Keratinocyte (primary cell): ENCODE results near the gene DENND4B. TPM values are rescaled to one million over a fixed set of nuclear protein-coding genes. Genes with fewer than 3 reads are reported as not detected.

Experiments used
- DNase-seq: peaks from one replicate; pipeline ENCODE4 v3.0.0-alpha.2; 2011; ENCODE audit warnings: low read depth, missing footprints, low spot score
- FAIRE-seq: peaks from 2 replicates; lab custom pipeline; 2011; peaks lifted over from hg19 to GRCh38; lab: Jason Lieb, UNC
- H2AFZ ChIP-seq: 2 replicates; pipeline ENCODE4 v1.6.0; 2012; ENCODE audit warnings: low read length, control low read depth, inconsistent platforms; ENCODE audit not compliant: control insufficient read depth
- H3K27ac ChIP-seq: 2 replicates; pipeline ENCODE4 v1.5.1; 2011; ENCODE audit warnings: low read length; ENCODE audit not compliant: control insufficient read depth, insufficient read depth
- H3K27me3 ChIP-seq: 3 replicates; pipeline ENCODE4 v1.6.0; 2011; ENCODE audit warnings: low read length; ENCODE audit not compliant: control insufficient read depth, insufficient read depth; ENCODE audit errors: extremely low read depth
- H3K36me3 ChIP-seq, 2 experiments: 2 replicates in 1 of 2; 3 replicates in 1 of 2; pipeline ENCODE4 v1.5.1; 2011; ENCODE audit warnings: low read length in 2 of 2, mild to moderate bottlenecking in 1 of 2; ENCODE audit not compliant: control insufficient read depth in 2 of 2, insufficient read depth in 2 of 2; ENCODE audit errors: extremely low read depth in 1 of 2
- H3K4me1 ChIP-seq: 3 replicates; pipeline ENCODE4 v1.5.1; 2011; ENCODE audit warnings: low read length; ENCODE audit not compliant: control insufficient read depth, insufficient read depth; ENCODE audit errors: extremely low read depth
- H3K4me2 ChIP-seq: 3 replicates; pipeline ENCODE4 v1.6.0; 2011; ENCODE audit warnings: low read depth, low read length; ENCODE audit not compliant: control insufficient read depth, insufficient read depth; ENCODE audit errors: extremely low read depth
- H3K4me3 ChIP-seq, 3 experiments: fragments of 200-600 bp in 1 of 3; sonication (generic) in 1 of 3; 2 replicates in 2 of 3; 3 replicates in 1 of 3; pipeline ENCODE4 v1.5.1; 2011 to 2016; ENCODE audit warnings: low read length in 3 of 3, mild to moderate bottlenecking in 3 of 3, control low read depth in 2 of 3, inconsistent platforms in 1 of 3, low read depth in 1 of 3, mixed read lengths in 1 of 3, mixed run types in 1 of 3, moderate library complexity in 1 of 3; ENCODE audit not compliant: control insufficient read depth in 2 of 3, insufficient read depth in 2 of 3; ENCODE audit errors: extremely low read depth in 1 of 3
- H3K79me2 ChIP-seq: 2 replicates; pipeline ENCODE4 v1.6.0; 2012; ENCODE audit warnings: low read length; ENCODE audit not compliant: control insufficient read depth, insufficient read depth
- H3K9ac ChIP-seq: 3 replicates; pipeline ENCODE4 v1.6.0; 2011; ENCODE audit warnings: low read length; ENCODE audit not compliant: control insufficient read depth, insufficient read depth; ENCODE audit errors: extremely low read depth
- H3K9me1 ChIP-seq: 3 replicates; pipeline ENCODE4 v1.6.0; 2011; ENCODE audit warnings: low read length; ENCODE audit not compliant: control insufficient read depth, insufficient read depth; ENCODE audit errors: extremely low read depth
- H3K9me3 ChIP-seq: 2 replicates; pipeline ENCODE4 v1.5.1; 2012; ENCODE audit warnings: low read depth, low read length; ENCODE audit not compliant: control insufficient read depth
- H4K20me1 ChIP-seq: 3 replicates; pipeline ENCODE4 v1.6.0; 2011; ENCODE audit warnings: low read length; ENCODE audit not compliant: control insufficient read depth, insufficient read depth; ENCODE audit errors: extremely low read depth
- EZH2 ChIP-seq: IDR thresholded peaks from one replicate; pipeline ENCODE4 v1.6.1; 2012; ENCODE audit warnings: inconsistent platforms, mild to moderate bottlenecking, low read length, moderate library complexity
- dilution Hi-C: fragments of 300-500 bp; cut with MboI; formaldehyde crosslinking; loops from one replicate; pipeline ENCODE4 v1.7.0; 2020; ENCODE audit warnings: low sequenced_read_pairs; ENCODE audit not compliant: extremely low pct_ligation_motif_present
- polyA plus RNA-seq, 5 experiments: library from polyadenylated mRNA; depleted of rRNA in 3 of 5; stranded (reverse) in 3 of 5; stranded (forward) in 1 of 5; unstranded in 1 of 5; fragments of >200 nt; gene quantifications; 1 replicate in 1 of 5; 2 replicates in 3 of 5; 3 replicates in 1 of 5; pipeline versions ENCODE4 v1.2.1 to v1.2.3, GENCODE V29; 2011 to 2012; ENCODE audit warnings: missing spikeins in 2 of 5, low read depth in 1 of 5, low replicate concordance in 1 of 5
- TF ChIP-seq, protein P1 (sequence below), 3 experiments: IDR thresholded peaks in 1 of 3; conservative IDR thresholded peaks in 1 of 3; optimal IDR thresholded peaks in 1 of 3; 2 replicates in 2 of 3; 3 replicates in 1 of 3; pipeline versions ENCODE3 to v1.5.1; 2011; ENCODE audit warnings: low read length in 3 of 3, mild to moderate bottlenecking in 3 of 3, moderate library complexity in 2 of 3, control low read depth in 1 of 3, inconsistent platforms in 1 of 3; ENCODE audit not compliant: insufficient read depth in 2 of 3; ENCODE audit errors: extremely low read depth in 1 of 3

The DENND4B gene
- polyA plus RNA-seq, 1 donor (not counting 4 experiments of a cell fraction or from before 2014, with no cell fraction given) = 7.9 TPM

DNA sequence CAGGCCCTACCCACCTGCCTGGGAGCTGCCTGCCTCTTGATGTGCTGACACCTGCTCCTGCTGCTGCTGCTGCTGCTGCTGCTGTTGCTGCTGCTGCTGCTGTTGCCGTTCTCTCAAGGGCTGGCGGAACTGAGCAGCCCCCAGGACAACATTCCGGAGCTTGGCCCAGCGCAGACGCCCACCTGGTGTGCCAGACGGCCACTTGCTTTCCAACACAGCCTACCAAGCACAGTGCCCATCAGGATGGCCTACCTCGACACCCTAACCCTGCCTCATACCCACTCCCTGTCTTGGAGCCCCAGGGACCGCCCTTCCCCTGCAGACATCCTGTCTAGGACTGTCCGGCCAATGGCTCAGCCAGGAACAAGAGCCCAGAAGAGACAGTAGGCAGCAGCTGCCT lies 11.8 kb downstream of the DENND4B start:
- no peak overlapping the region for H2AFZ ChIP-seq
- DNase-seq (no peak), FAIRE-seq (no peak)
- TF ChIP-seq, protein P1, sequence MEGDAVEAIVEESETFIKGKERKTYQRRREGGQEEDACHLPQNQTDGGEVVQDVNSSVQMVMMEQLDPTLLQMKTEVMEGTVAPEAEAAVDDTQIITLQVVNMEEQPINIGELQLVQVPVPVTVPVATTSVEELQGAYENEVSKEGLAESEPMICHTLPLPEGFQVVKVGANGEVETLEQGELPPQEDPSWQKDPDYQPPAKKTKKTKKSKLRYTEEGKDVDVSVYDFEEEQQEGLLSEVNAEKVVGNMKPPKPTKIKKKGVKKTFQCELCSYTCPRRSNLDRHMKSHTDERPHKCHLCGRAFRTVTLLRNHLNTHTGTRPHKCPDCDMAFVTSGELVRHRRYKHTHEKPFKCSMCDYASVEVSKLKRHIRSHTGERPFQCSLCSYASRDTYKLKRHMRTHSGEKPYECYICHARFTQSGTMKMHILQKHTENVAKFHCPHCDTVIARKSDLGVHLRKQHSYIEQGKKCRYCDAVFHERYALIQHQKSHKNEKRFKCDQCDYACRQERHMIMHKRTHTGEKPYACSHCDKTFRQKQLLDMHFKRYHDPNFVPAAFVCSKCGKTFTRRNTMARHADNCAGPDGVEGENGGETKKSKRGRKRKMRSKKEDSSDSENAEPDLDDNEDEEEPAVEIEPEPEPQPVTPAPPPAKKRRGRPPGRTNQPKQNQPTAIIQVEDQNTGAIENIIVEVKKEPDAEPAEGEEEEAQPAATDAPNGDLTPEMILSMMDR (optimal IDR thresholded peaks at IDR 0.05 in 1 of 3, IDR thresholded peaks at IDR 0.05 in 1 of 3, conservative IDR thresholded peaks at IDR 0.05 in 1 of 3; ENCODE audit: extremely low read depth in 1 of 3, insufficient read depth in 2 of 3, low read length in 3 of 3) = no peak
- no peak for TF ChIP-seq EZH2
- no peaks in the 10 kb centered on the region for H3K9me3 ChIP-seq
- no peak overlapping the region for H3K27ac ChIP-seq
- H3K4me2 ChIP-seq = no peak overlapping the region
- no peaks in the 10 kb centered on the region for H3K27me3 ChIP-seq
- H3K9ac ChIP-seq = no peak overlapping the region
- peaks cover 37 to 41% of the 10 kb centered on the region in 2 experiments for H3K36me3 ChIP-seq
- H3K4me3 ChIP-seq = no peak overlapping the region
- H3K4me1 ChIP-seq = no peaks in the 10 kb centered on the region
- dilution Hi-C loops = no loop called here
- no peaks in the 10 kb centered on the region for H3K79me2 ChIP-seq
- H4K20me1 ChIP-seq = no peaks in the 10 kb centered on the region
- no peaks in the 10 kb centered on the region for H3K9me1 ChIP-seq

DNA sequence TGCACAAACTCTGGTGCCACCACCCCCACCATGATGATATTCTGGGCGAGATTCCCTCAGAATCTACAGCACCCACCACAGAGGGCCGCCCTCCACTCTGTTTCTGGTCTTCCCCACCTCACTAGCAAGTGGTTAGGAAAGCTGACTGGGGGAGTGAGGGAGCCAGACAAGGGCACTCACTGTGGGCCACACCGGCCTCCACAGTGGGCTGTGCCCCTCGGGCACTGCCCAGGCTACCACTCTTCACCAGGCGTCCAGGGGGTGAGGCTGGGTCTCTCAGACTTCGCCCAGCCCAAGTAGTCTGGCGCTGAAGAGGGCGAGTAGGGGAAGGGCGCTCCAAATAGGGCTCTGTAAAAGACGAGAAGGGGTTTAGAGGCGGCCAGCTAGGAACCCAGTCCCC lies 12.6 kb downstream of the DENND4B start:
- no peaks in the 10 kb centered on the region for H4K20me1 ChIP-seq
- H3K9ac ChIP-seq = no peak overlapping the region
- H3K4me2 ChIP-seq = no peak overlapping the region
- no peak for DNase-seq
- H2AFZ ChIP-seq = no peak overlapping the region
- H3K36me3 ChIP-seq = peaks cover 32 to 40% of the 10 kb centered on the region in 2 experiments
- H3K9me1 ChIP-seq = no peaks in the 10 kb centered on the region
- no peaks in the 10 kb centered on the region for H3K79me2 ChIP-seq
- dilution Hi-C loops = no loop called here
- H3K27me3 ChIP-seq = no peaks in the 10 kb centered on the region
- no peak overlapping the region for H3K4me3 ChIP-seq
- H3K27ac ChIP-seq = no peak overlapping the region
- TF ChIP-seq, protein P1 (optimal IDR thresholded peaks at IDR 0.05 in 1 of 3, IDR thresholded peaks at IDR 0.05 in 1 of 3, conservative IDR thresholded peaks at IDR 0.05 in 1 of 3; ENCODE audit: extremely low read depth in 1 of 3, insufficient read depth in 2 of 3, low read length in 3 of 3) = no peak
- H3K4me1 ChIP-seq = no peaks in the 10 kb centered on the region
- no peak for FAIRE-seq
- no peaks in the 10 kb centered on the region for H3K9me3 ChIP-seq
